ENCODE results near the gene MCAM. TPM values are rescaled to one million over a fixed set of nuclear protein-coding genes. Genes with fewer than 3 reads are reported as not detected.

MCAM gene
- total and polyA plus RNA-seq, 5 donors: 95.1 to 127 (median 99.1) TPM

DNA sequence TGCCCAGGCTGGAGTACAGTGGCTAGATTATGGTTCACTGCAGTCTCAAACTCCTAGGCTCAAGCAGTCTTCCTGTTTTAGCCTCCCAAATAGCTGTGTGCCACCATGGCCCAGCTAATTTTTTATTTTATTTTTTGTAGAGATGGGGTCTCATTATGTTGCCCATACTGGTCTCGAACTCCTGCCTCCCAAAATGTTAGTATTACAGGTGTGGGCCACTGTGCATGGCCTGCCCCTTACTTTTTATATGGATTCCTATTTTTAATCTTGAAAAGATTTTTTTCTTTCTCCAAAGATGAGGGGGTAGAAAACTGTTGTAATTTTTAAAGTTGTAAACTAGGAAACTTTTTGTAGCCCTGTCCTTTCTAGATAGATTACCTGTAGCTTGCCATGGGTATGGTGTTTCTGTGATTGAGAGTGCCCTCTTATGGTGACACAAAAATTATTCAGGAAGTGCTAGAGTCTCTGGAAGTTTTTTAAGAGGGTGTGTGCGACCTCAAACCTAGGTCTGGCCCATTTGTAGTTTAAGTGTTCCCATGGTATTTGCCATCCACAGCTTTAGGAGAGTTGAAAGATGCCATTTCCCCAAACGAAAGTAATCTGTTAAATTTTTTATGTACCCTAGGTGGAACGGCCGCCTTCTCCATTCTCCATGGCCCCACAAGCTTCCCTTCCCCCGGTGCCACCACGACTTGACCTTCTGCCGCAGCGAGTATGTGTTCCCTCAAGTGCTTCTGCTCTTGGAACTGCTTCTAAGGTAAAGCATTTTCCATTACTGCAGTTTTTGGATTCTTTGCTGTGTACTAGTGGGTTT is 32.4 kb downstream of the MCAM start:
- H3K9me3 ChIP-seq (ENCODE audit: control insufficient read depth, low read length): no peaks in the 10 kb centered on the region
- H3K4me3 ChIP-seq (ENCODE audit: low read length): no peak overlapping the region
- WGBS: 68% methylated on average over 9 of the region's 9 CpGs
- intact Hi-C loops (cut with DNase I): loop anchor here in 1 of 4 donors (10.0 kb wide), 1 partner anchor 80 kb away; the partner anchor contains the start of gene CBL
- ATAC-seq: peak; percentile 71 to 75
- no peaks in the 10 kb centered on the region for H3K4me1 ChIP-seq (ENCODE audit: control insufficient read depth, insufficient read depth, low read length)
- H3K27ac ChIP-seq (ENCODE audit: low read length): no peak overlapping the region
- DNase-seq: no peak
- H3K27me3 ChIP-seq (ENCODE audit: control insufficient read depth, insufficient read depth): no peaks in the 10 kb centered on the region

DNA sequence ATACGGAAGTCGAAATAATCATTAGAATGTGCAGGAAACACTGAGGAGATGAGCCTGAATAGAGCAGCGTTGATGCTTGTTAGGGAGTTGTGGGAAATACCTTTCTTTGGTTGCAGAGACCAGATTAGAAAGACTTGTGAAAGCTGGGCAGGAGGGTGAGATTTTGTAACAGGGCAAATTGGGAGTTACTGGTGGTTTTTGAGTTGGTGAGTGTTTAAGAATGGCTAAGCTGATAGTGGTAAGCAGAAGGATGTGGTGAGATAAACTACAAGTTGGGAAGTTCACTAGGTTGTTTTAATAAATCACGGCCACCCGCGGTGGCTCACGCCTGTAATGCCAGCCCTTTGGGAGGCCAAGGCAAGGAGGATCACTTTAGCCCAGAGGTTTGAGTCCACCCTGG is 34.4 kb downstream of the MCAM start:
- intact Hi-C loops (cut with DNase I): loop anchor here in 1 of 4 donors (10.0 kb wide), 1 partner anchor 78 kb away; the partner anchor contains the start of gene CBL
- H3K4me3 ChIP-seq (ENCODE audit: low read length): no peak overlapping the region
- 80% methylated on average over 7 of the region's 7 CpGs for WGBS
- no peaks in the 10 kb centered on the region for H3K9me3 ChIP-seq (ENCODE audit: control insufficient read depth, low read length)
- H3K27ac ChIP-seq (ENCODE audit: low read length): no peak overlapping the region
- DNase-seq (no peak), ATAC-seq (no peak)
- H3K27me3 ChIP-seq (ENCODE audit: control insufficient read depth, insufficient read depth): no peaks in the 10 kb centered on the region
- H3K4me1 ChIP-seq (ENCODE audit: control insufficient read depth, insufficient read depth, low read length): no peaks in the 10 kb centered on the region

DNA sequence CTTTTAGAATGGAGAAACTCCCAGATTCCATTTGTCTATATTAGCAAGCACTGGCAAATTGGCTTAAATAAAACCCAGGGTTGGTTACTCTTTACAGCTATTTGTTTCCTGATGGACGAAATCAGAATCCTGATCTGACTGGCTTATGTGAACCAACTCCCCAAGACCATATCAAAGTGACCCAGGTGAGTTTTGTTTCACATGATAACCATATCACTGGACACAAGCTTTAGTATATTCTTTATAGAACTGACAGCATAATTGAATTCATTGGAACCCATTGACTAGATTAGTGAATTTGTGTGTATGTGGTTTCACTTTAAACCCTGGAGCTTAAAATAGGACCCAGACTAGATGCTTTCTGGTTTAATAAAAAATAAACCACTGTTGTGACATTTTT is 39.3 kb downstream of the MCAM start:
- H3K27me3 ChIP-seq (ENCODE audit: control insufficient read depth, insufficient read depth): no peaks in the 10 kb centered on the region
- intact Hi-C loops (cut with DNase I): no loop called here
- no peak overlapping the region for H3K4me3 ChIP-seq (ENCODE audit: low read length)
- H3K4me1 ChIP-seq (ENCODE audit: control insufficient read depth, insufficient read depth, low read length): no peaks in the 10 kb centered on the region
- H3K27ac ChIP-seq (ENCODE audit: low read length): no peak overlapping the region
- ATAC-seq: no peak
- DNase-seq: no peak
- WGBS: 93% methylated on average over 1 of the region's 1 CpG
- no peaks in the 10 kb centered on the region for H3K9me3 ChIP-seq (ENCODE audit: control insufficient read depth, low read length)

DNA sequence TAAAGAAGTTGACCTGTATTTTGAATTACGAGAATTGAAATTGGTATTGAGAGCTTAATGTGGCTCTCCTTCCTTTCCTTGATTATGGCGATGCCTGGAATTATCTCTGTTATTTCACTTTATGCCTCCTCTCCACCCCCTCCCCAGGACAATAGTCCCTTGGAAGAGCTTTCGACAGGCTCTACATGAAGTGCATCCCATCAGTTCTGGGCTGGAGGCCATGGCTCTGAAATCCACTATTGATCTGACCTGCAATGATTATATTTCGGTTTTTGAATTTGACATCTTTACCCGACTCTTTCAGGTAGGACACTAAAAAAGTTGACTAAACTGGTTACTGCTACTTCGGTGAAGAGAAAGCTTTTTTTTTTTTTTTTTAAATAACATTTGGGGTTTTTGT is 43.2 kb downstream of the MCAM start:
- DNase-seq (no peak), ATAC-seq (no peak)
- Histone ChIP-seq H3K9me3 (ENCODE audit: control insufficient read depth, low read length) (no peaks in the 10 kb centered on the region), H3K27ac (ENCODE audit: low read length) (no peak overlapping the region), H3K27me3 (ENCODE audit: control insufficient read depth, insufficient read depth) (no peaks in the 10 kb centered on the region), H3K4me1 (ENCODE audit: control insufficient read depth, insufficient read depth, low read length) (no peaks in the 10 kb centered on the region), H3K4me3 (ENCODE audit: low read length) (no peak overlapping the region)
- 93% methylated on average over 6 of the region's 6 CpGs for WGBS
- intact Hi-C loops (cut with DNase I): no loop called here

DNA sequence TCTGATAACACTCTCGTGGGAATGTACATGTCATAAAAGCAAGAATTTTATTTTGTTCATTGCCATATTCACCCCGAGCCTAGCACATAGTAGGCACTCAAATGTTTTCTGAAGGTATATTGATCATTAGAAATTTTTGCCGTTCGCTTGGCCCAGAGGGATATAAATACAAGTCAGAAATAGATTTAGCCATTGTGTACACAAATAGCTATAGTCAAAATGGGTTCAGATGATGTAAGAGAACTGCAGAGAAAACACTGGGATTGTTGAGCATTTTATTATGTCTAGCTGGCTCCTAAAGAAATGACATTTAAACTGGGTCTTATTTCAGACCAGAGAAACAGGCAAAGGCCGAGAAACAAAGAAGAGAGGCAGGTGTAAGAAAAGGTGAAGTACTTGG is 49.3 kb downstream of the MCAM start:
- H3K27ac ChIP-seq (ENCODE audit: low read length): no peak overlapping the region
- WGBS: 75% methylated on average over 5 of the region's 5 CpGs
- no peaks in the 10 kb centered on the region for H3K9me3 ChIP-seq (ENCODE audit: control insufficient read depth, low read length)
- no peak for ATAC-seq
- no peak overlapping the region for H3K4me3 ChIP-seq (ENCODE audit: low read length)
- H3K4me1 ChIP-seq (ENCODE audit: control insufficient read depth, insufficient read depth, low read length): no peaks in the 10 kb centered on the region
- H3K27me3 ChIP-seq (ENCODE audit: control insufficient read depth, insufficient read depth): no peaks in the 10 kb centered on the region
- no peak for DNase-seq
- intact Hi-C loops (cut with DNase I): loop anchor here in 1 of 4 donors (10.0 kb wide), 1 partner anchor 63 kb away; the partner anchor contains the start of gene CBL

DNA sequence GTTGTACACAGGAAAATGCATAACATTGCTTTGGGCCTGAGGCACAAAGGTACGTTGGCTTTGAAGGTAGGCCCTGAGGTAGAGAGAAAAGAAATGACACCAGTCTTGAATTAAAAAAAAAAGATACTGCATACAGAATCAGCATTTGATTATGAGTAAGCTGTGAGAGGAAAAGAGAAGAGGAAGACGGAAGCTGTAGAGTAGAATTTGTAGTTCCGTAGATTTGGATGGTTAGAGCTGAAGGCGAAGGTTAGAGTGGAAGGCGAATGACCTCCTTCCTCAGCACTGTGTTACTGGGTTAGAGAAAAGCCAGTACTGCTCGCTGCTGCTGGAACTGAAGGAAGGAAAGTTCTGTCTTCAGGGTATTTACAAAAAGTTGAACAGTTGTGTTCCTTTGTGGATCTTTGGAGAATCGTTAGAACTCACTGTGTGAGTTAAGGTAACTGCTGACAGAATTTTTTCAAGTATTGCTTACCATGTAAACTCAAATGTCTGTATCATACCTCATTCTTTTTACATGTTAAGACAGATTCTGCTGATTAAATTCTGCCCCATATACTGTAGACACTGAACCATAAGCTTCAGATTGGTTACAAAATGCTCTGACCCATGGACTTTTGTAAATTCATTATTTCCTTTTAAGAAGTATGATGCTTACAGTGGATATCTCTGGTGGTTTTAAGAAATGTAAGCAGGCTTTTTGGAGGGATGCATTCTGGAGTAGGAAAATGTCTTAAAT is 50.2 kb downstream of the MCAM start:
- intact Hi-C loops (cut with DNase I): loop anchor here in 1 of 4 donors (10.0 kb wide), 1 partner anchor 62 kb away; the partner anchor contains the start of gene CBL
- H3K27me3 ChIP-seq (ENCODE audit: control insufficient read depth, insufficient read depth): no peaks in the 10 kb centered on the region
- no peaks in the 10 kb centered on the region for H3K4me1 ChIP-seq (ENCODE audit: control insufficient read depth, insufficient read depth, low read length)
- no peak overlapping the region for H3K4me3 ChIP-seq (ENCODE audit: low read length)
- no peak for DNase-seq
- WGBS: 73% methylated on average over 7 of the region's 7 CpGs
- H3K9me3 ChIP-seq (ENCODE audit: control insufficient read depth, low read length): no peaks in the 10 kb centered on the region
- ATAC-seq: no peak
- H3K27ac ChIP-seq (ENCODE audit: low read length): no peak overlapping the region

DNA sequence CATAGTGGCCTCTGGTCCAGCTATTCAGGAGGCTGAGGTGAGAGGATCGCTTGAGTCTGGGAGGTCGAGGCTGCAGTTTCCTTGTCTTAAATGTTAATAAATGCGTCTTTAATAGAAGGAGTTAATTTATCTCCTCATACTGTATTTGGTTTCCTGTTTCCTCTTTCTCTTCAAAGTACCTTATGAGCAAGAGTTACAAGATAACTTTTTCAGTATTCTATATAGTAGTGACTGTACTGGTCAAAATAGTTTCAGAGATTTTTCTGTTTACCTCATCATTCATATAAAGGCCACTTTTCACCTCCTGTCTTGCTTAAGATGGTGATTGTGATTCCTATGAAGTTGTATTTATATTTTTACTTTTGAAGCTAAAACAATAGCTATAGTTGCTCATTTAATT is 50.9 kb downstream of the MCAM start:
- DNase-seq: no peak
- no peaks in the 10 kb centered on the region for H3K9me3 ChIP-seq (ENCODE audit: control insufficient read depth, low read length)
- H3K4me3 ChIP-seq (ENCODE audit: low read length): no peak overlapping the region
- intact Hi-C loops (cut with DNase I): loop anchor here in 1 of 4 donors (10.0 kb wide), 1 partner anchor 61 kb away; the partner anchor contains the start of gene CBL
- no peak overlapping the region for H3K27ac ChIP-seq (ENCODE audit: low read length)
- no peaks in the 10 kb centered on the region for H3K27me3 ChIP-seq (ENCODE audit: control insufficient read depth, insufficient read depth)
- no peaks in the 10 kb centered on the region for H3K4me1 ChIP-seq (ENCODE audit: control insufficient read depth, insufficient read depth, low read length)
- no peak for ATAC-seq
- 83% methylated on average over 3 of the region's 3 CpGs for WGBS

DNA sequence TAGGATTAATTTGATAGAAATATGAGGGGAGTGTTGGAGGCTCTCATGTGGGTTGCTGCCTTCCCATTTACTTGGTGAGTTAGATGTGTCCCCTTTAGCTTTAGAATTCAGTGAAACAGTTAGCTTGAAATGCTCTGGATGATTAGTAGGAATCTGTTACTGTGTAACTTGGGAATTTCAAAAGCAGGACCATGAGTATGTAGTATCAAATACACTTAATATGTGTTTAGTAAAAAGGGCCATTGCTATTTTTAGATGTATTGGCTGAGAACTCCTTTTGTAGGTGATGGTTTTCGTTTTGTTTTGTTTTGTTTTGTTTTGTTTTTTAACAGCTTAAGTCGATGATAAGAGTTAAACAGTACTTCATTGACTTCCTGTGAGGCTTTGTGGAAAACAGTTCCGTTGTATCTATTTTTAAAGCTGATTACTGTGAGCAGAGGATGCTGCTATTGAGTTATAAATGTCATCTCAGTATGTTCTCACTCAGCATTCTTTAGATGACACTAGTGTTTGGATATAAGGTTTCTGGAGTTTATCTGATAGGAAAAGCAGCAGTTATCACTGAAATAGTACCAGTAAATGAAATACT is 53.5 kb downstream of the MCAM start:
- no peak overlapping the region for H3K4me3 ChIP-seq (ENCODE audit: low read length)
- H3K4me1 ChIP-seq (ENCODE audit: control insufficient read depth, insufficient read depth, low read length): no peaks in the 10 kb centered on the region
- H3K27me3 ChIP-seq (ENCODE audit: control insufficient read depth, insufficient read depth): no peaks in the 10 kb centered on the region
- intact Hi-C loops (cut with DNase I): loop anchor here in 1 of 4 donors (10.0 kb wide), 1 partner anchor 59 kb away; the partner anchor contains the start of gene CBL
- H3K27ac ChIP-seq (ENCODE audit: low read length): peak overlapping the region; percentile 62
- WGBS: 2% methylated on average over 3 of the region's 3 CpGs
- ATAC-seq: peak; percentile 74 to 85
- H3K9me3 ChIP-seq (ENCODE audit: control insufficient read depth, low read length): no peaks in the 10 kb centered on the region
- no peak for DNase-seq

DNA sequence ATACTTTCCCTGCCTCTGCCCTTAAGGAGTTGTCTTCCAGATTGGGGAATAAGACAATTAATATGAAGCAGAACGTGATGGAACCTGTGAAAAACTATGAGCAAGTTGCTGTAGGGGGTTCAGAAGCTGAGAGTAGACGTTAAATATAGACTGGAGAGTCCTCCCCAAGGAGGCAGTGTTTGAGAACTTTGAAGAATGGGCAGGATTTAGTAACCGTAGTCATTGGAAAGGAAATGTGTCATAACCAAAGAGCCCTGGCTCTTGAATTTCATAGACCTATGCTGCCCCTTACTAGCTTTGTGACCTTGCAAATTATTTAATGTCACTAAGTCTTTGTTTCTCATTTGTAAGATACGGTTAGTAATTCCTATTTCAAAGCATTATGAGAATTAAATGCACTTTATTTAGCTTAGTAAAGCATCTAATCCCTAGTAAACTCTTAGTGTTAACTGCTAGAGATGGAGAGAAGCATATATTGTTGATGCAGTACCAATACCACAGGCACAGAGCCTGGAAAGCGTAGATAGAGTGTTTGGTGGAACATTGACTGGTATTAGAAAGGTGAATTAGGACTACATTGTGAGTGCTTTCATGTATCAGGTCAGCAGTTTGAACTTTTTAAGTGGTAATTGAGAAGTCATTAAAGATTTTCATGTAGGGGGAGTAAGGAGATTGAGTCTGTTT is 54.1 kb downstream of the MCAM start:
- DNase-seq: no peak
- peak in 1 of 2 donors; percentile 70 for ATAC-seq
- no peaks in the 10 kb centered on the region for H3K27me3 ChIP-seq (ENCODE audit: control insufficient read depth, insufficient read depth)
- intact Hi-C loops (cut with DNase I): loop anchor here in 1 of 4 donors (10.0 kb wide), 1 partner anchor 58 kb away; the partner anchor contains the start of gene CBL
- no peaks in the 10 kb centered on the region for H3K4me1 ChIP-seq (ENCODE audit: control insufficient read depth, insufficient read depth, low read length)
- no peak overlapping the region for H3K4me3 ChIP-seq (ENCODE audit: low read length)
- H3K9me3 ChIP-seq (ENCODE audit: control insufficient read depth, low read length): no peaks in the 10 kb centered on the region
- H3K27ac ChIP-seq (ENCODE audit: low read length): no peak overlapping the region
- 45% methylated on average over 5 of the region's 5 CpGs for WGBS

DNA sequence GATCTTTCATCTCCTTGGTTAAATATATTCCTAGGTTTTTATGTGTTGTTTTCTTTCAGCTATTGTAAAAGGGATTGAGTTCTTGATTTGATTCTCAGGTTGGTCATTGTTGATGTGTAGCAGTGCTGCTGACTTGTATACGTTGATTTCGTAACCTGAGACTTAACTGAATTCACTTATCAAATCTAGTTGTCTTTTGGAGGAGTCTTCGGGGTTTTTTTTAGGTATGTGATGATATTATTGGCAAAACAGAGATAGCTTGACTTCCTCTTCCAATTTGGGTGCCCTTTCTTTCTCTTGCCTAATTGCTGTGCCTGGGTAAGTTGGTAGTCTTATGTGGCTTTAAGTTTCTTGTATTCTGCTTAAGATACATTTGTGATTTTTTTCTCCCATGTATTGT is 57.9 kb downstream of the MCAM start:
- no peaks in the 10 kb centered on the region for H3K4me1 ChIP-seq (ENCODE audit: control insufficient read depth, insufficient read depth, low read length)
- intact Hi-C loops (cut with DNase I): no loop called here
- no peak for ATAC-seq

More for the DNA sequence above, 57.9 kb downstream of the MCAM start:
- WGBS: 55% methylated on average over 3 of the region's 3 CpGs
- no peak for DNase-seq
- no peak overlapping the region for H3K4me3 ChIP-seq (ENCODE audit: low read length)
- no peak overlapping the region for H3K27ac ChIP-seq (ENCODE audit: low read length)
- no peaks in the 10 kb centered on the region for H3K27me3 ChIP-seq (ENCODE audit: control insufficient read depth, insufficient read depth)
- no peaks in the 10 kb centered on the region for H3K9me3 ChIP-seq (ENCODE audit: control insufficient read depth, low read length)
